GM12878 (cell line): ENCODE results near the gene RHCG.

Source experiments
- FOXM1 ChIP-seq: IDR thresholded peaks from 2 replicates; pipeline ENCODE4 v1.6.1; 2012; ENCODE audit warnings: low read depth, mild to moderate bottlenecking, inconsistent platforms, low read length, moderate library complexity
- POLR2A ChIP-seq: IDR thresholded peaks from 2 replicates; pipeline ENCODE4 v1.6.1; 2011; ENCODE audit warnings: low read depth, mild to moderate bottlenecking, low read length
- POLR2AphosphoS5 ChIP-seq: IDR thresholded peaks from 2 replicates; pipeline ENCODE4 v1.6.1; 2011; ENCODE audit warnings: mild to moderate bottlenecking, low read length, inconsistent platforms
- SMC3 ChIP-seq: IDR thresholded peaks from 2 replicates; pipeline ENCODE4 v1.6.1; 2011; ENCODE audit warnings: low read length, improper control_type of control experiment, borderline replicate concordance
- SPI1 ChIP-seq: IDR thresholded peaks from 2 replicates; pipeline ENCODE4 v1.6.1; 2011; ENCODE audit warnings: low read depth, mild to moderate bottlenecking, low read length, moderate library complexity, borderline replicate concordance; ENCODE audit not compliant: insufficient read depth
- SRF ChIP-seq, 2 experiments: IDR thresholded peaks; 2 replicates each; pipeline ENCODE4 v1.6.1; 2011; ENCODE audit warnings: low read depth in 2 of 2, low read length in 2 of 2, mild to moderate bottlenecking in 1 of 2, moderate library complexity in 1 of 2
- TF ChIP-seq, protein P1 (sequence below), 3 experiments: IDR thresholded peaks in 2 of 3; conservative IDR thresholded peaks in 1 of 3; 2 replicates each; pipeline ENCODE4 v1.5.1; 2011; ENCODE audit warnings: low read depth in 3 of 3, low read length in 3 of 3, mild to moderate bottlenecking in 3 of 3, control low read depth in 2 of 3, moderate library complexity in 2 of 3, inconsistent platforms in 1 of 3, mixed read lengths in 1 of 3; ENCODE audit not compliant: control insufficient read depth in 2 of 3, insufficient read depth in 1 of 3; ENCODE audit errors: extremely low read depth in 1 of 3
- TF ChIP-seq, protein P2 (sequence below): fragments of 450-650 bp; IDR thresholded peaks from 2 replicates; pipeline ENCODE4 v1.6.1; 2017; ENCODE audit warnings: mild to moderate bottlenecking, moderate library complexity

DNA sequence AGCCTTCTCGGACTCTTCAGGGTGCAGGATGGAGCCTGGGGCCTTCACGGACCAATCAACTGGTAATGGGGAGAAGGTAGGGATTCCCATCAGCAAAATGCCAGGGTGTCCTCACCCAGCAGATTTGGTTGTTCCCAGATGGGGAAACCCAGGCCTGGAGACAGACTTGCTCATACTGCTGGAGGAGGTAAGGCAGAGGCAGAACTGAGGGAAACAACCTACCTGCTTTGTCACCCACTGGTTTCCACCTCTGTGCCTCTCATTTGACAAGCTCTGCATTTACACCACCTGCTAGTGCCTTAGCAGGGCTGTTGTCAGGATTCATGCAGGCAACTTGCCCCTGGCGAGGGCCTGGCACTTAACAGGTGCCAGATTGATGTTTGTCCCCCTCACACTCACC, 15.9 kb downstream of the RHCG start:
- TF ChIP-seq POLR2A (no peak), SMC3 (no peak), POLR2AphosphoS5 (no peak), FOXM1 (no peak), SPI1 (no peak), SRF (IDR thresholded peaks at IDR 0.05; ENCODE audit: low read depth in 2 of 2, low read length in 2 of 2) (no peak)
- TF ChIP-seq, protein P1, sequence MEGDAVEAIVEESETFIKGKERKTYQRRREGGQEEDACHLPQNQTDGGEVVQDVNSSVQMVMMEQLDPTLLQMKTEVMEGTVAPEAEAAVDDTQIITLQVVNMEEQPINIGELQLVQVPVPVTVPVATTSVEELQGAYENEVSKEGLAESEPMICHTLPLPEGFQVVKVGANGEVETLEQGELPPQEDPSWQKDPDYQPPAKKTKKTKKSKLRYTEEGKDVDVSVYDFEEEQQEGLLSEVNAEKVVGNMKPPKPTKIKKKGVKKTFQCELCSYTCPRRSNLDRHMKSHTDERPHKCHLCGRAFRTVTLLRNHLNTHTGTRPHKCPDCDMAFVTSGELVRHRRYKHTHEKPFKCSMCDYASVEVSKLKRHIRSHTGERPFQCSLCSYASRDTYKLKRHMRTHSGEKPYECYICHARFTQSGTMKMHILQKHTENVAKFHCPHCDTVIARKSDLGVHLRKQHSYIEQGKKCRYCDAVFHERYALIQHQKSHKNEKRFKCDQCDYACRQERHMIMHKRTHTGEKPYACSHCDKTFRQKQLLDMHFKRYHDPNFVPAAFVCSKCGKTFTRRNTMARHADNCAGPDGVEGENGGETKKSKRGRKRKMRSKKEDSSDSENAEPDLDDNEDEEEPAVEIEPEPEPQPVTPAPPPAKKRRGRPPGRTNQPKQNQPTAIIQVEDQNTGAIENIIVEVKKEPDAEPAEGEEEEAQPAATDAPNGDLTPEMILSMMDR (IDR thresholded peaks at IDR 0.05 in 2 of 3, conservative IDR thresholded peaks at IDR 0.05 in 1 of 3; ENCODE audit: control insufficient read depth in 2 of 3, extremely low read depth in 1 of 3, insufficient read depth in 1 of 3, low read depth in 3 of 3, low read length in 3 of 3), result no peak
- TF ChIP-seq, protein P2, sequence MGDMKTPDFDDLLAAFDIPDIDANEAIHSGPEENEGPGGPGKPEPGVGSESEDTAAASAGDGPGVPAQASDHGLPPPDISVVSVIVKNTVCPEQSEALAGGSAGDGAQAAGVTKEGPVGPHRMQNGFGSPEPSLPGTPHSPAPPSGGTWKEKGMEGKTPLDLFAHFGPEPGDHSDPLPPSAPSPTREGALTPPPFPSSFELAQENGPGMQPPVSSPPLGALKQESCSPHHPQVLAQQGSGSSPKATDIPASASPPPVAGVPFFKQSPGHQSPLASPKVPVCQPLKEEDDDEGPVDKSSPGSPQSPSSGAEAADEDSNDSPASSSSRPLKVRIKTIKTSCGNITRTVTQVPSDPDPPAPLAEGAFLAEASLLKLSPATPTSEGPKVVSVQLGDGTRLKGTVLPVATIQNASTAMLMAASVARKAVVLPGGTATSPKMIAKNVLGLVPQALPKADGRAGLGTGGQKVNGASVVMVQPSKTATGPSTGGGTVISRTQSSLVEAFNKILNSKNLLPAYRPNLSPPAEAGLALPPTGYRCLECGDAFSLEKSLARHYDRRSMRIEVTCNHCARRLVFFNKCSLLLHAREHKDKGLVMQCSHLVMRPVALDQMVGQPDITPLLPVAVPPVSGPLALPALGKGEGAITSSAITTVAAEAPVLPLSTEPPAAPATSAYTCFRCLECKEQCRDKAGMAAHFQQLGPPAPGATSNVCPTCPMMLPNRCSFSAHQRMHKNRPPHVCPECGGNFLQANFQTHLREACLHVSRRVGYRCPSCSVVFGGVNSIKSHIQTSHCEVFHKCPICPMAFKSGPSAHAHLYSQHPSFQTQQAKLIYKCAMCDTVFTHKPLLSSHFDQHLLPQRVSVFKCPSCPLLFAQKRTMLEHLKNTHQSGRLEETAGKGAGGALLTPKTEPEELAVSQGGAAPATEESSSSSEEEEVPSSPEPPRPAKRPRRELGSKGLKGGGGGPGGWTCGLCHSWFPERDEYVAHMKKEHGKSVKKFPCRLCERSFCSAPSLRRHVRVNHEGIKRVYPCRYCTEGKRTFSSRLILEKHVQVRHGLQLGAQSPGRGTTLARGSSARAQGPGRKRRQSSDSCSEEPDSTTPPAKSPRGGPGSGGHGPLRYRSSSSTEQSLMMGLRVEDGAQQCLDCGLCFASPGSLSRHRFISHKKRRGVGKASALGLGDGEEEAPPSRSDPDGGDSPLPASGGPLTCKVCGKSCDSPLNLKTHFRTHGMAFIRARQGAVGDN, result no peak
